A673 (cell line): Measurements from ENCODE around the gene PMEPA1.

Experiments
- CTCF ChIP-seq: fragments of 300-800, 200-600 bp; sonication (generic); conservative IDR thresholded peaks from 2 replicates; pipeline ENCODE4 v1.5.1; 2017; ENCODE audit warnings: low read depth, mild to moderate bottlenecking, antibody characterized with exemption, low read length, moderate library complexity, mixed read lengths
- EZH2 ChIP-seq: fragments of 200-600 bp; sonication (generic); IDR thresholded peaks from 2 replicates; pipeline ENCODE4 v1.6.1; 2017; ENCODE audit warnings: borderline replicate concordance, low read depth, mild to moderate bottlenecking, mixed read lengths, antibody characterized with exemption, low read length; ENCODE audit not compliant: poor library complexity, severe bottlenecking

- no peak for TF ChIP-seq CTCF
- TF ChIP-seq EZH2: no peak
These were observed 54.0 kb downstream of the PMEPA1 start for GRCh38 chr20:57655809-57656155.
